ENCODE measurements around the gene IFNAR1. TPM values are rescaled to one million over a fixed set of nuclear protein-coding genes. Genes with fewer than 3 reads are reported as not detected.

The IFNAR1 gene
- total and polyA plus RNA-seq, 2 of the 4 experiments (the other 2 are of a cell fraction), result 7.8 to 9.9 TPM

GRCh38 chr21:33296156-33296555 lies 28.6 kb upstream of the IFNAR1 start:
- no peak overlapping the region for H3K4me3 ChIP-seq (ENCODE audit: insufficient read depth, low read depth, low read length)
- peaks cover 3% of the 10 kb centered on the region; the same call in 1 of the 2 replicates for H3K9me1 ChIP-seq (ENCODE audit: insufficient read depth, low read length)
- no peaks in the 10 kb centered on the region for H3K79me1 ChIP-seq (ENCODE audit: low read depth in 1 of 2, low read length in 2 of 2)
- ATAC-seq (ENCODE audit: low read depth) (no peak), DNase-seq (no peak)
- 90% methylated on average over 2 of the region's 6 CpGs; no CpG with 5 or more reads in 1 of the 2 experiments for WGBS, 2 experiments (ENCODE audit: extremely low coverage in 2 of 2, insufficient read length in 1 of 2)
- H2AFZ ChIP-seq (replicated peaks; ENCODE audit: low read length, poor library complexity), result no peak overlapping the region
- TF ChIP-seq MAFK (IDR thresholded peaks at IDR 0.05; ENCODE audit: low read depth, low read length), result no peak
- dilution Hi-C loops (cut with HindIII; ENCODE audit: low sequenced_read_pairs, unreplicated experiment), result no loop called here
- intact Hi-C loops (cut with micrococcal nuclease), result no loop called here
- H4K5ac ChIP-seq (ENCODE audit: low read depth, low read length), result no peak overlapping the region
- no peaks in the 10 kb centered on the region for H4K20me1 ChIP-seq (ENCODE audit: insufficient read depth, low read length)
- H2AK5ac ChIP-seq (ENCODE audit: low read depth, low read length), result no peak overlapping the region
- no TSS peak for BruUV-seq (replicated peaks)
- no peak overlapping the region for H2AK9ac ChIP-seq (replicated peaks; ENCODE audit: low read depth, low read length, poor library complexity)
- no peak overlapping the region for H3K23ac ChIP-seq (ENCODE audit: low read depth, low read length)
- H3K36me3 ChIP-seq (ENCODE audit: control insufficient read depth, insufficient read depth, low read length), result peaks cover 23% of the 10 kb centered on the region
- no peak overlapping the region for H3K56ac ChIP-seq (ENCODE audit: extremely low read depth, insufficient read depth, low read length)
- H2BK5ac ChIP-seq (ENCODE audit: low read depth, low read length, poor library complexity, severe bottlenecking), result no peak overlapping the region
- POLR2A ChIA-PET (ENCODE audit: unreplicated experiment), result no interaction called here
- no peaks in the 10 kb centered on the region for H3K27me3 ChIP-seq (ENCODE audit: control insufficient read depth, insufficient read depth, low read length)
- no peak overlapping the region for H3K4me2 ChIP-seq (ENCODE audit: low read depth, low read length)
- in situ Hi-C loops (cut with MboI; ENCODE audit: low sequenced_read_pairs), result no loop called here
- H3K9ac ChIP-seq (ENCODE audit: low read depth, low read length), result no peak overlapping the region
- no peak overlapping the region for H3K14ac ChIP-seq (replicated peaks; ENCODE audit: low read depth, low read length)
- H3K18ac ChIP-seq (ENCODE audit: low read depth, low read length), result no peak overlapping the region
- no peak overlapping the region for H4K91ac ChIP-seq (ENCODE audit: insufficient read depth, low read depth, low read length)
- H3K4ac ChIP-seq (ENCODE audit: low read depth, low read length), result no peak overlapping the region
- peaks cover 3% of the 10 kb centered on the region for H3K4me1 ChIP-seq (ENCODE audit: control insufficient read depth, insufficient read depth, low read length)
- H4K8ac ChIP-seq (ENCODE audit: low read depth in 2 of 2, low read length in 2 of 2), result no peak overlapping the region
- no peak overlapping the region for H3K27ac ChIP-seq (ENCODE audit: insufficient read depth, low read length)
- no peak overlapping the region for H2BK20ac ChIP-seq (ENCODE audit: low read depth, low read length)
- no peaks in the 10 kb centered on the region for H3K9me3 ChIP-seq (ENCODE audit: control insufficient read depth, insufficient read depth, low read length)
- no peak overlapping the region for H2BK15ac ChIP-seq (ENCODE audit: low read depth, low read length)
- no peak overlapping the region for H2BK120ac ChIP-seq (ENCODE audit: low read depth, low read length)
- CTCF ChIA-PET, result no interaction called here

Measured in IMR-90 (cell line).